HepG2 (cell line): Measurements from ENCODE around the gene NCOA3. TPM values are rescaled to one million over a fixed set of nuclear protein-coding genes. Genes with fewer than 3 reads are reported as not detected.

Experiments
- ATF3 ChIP-seq: sonication (generic); formaldehyde crosslinking; IDR thresholded peaks from 2 replicates; pipeline ENCODE4 v1.4.0; 2020; ENCODE audit warnings: missing genetic modification reagents
- FOSL1 ChIP-seq: sonication (generic); formaldehyde crosslinking; IDR thresholded peaks from 2 replicates; pipeline ENCODE4 v1.9.0; 2021; ENCODE audit warnings: missing genetic modification reagents, borderline replicate concordance
- IRF2 ChIP-seq: IDR thresholded peaks from 2 replicates; pipeline ENCODE4 v1.6.1; 2018; ENCODE audit warnings: missing genetic modification reagents, missing compliant biosample characterization
- JUND ChIP-seq: sonication (generic); formaldehyde crosslinking; IDR thresholded peaks from 2 replicates; pipeline ENCODE4 v1.8.0; 2022; ENCODE audit warnings: mild to moderate bottlenecking, missing genetic modification reagents
- MAFG ChIP-seq: sonication (generic); formaldehyde crosslinking; IDR thresholded peaks from 2 replicates; pipeline ENCODE4 v1.5.1; 2020; ENCODE audit warnings: mild to moderate bottlenecking, missing genetic modification reagents
- NFKBIZ ChIP-seq: IDR thresholded peaks from 2 replicates; pipeline ENCODE4 v1.6.1; 2018; ENCODE audit warnings: missing genetic modification reagents, missing compliant biosample characterization
- PATZ1 ChIP-seq: sonication (generic); formaldehyde crosslinking; IDR thresholded peaks from 2 replicates; pipeline ENCODE4 v1.4.0; 2020; ENCODE audit warnings: missing genetic modification reagents
- TOPORS ChIP-seq: sonication (generic); formaldehyde crosslinking; IDR thresholded peaks from 2 replicates; pipeline ENCODE4 v1.8.0; 2023; ENCODE audit warnings: mild to moderate bottlenecking, missing genetic modification reagents
- ZFP1 ChIP-seq: IDR thresholded peaks from 2 replicates; pipeline ENCODE4 v1.6.1; 2016
- ZKSCAN5 ChIP-seq: sonication (generic); formaldehyde crosslinking; IDR thresholded peaks from 2 replicates; pipeline ENCODE4 v1.5.1; 2020; ENCODE audit warnings: mild to moderate bottlenecking, missing genetic modification reagents
- ZNF256 ChIP-seq: sonication (generic); formaldehyde crosslinking; conservative IDR thresholded peaks from 2 replicates; pipeline ENCODE4 v1.4.0; 2020; ENCODE audit warnings: missing genetic modification reagents
- ZNF503 ChIP-seq: sonication (generic); formaldehyde crosslinking; IDR thresholded peaks from 2 replicates; pipeline ENCODE4 v1.4.0; 2020; ENCODE audit warnings: missing genetic modification reagents
- ZNF674 ChIP-seq: sonication (generic); formaldehyde crosslinking; IDR thresholded peaks from 2 replicates; pipeline ENCODE4 v1.5.0; 2020; ENCODE audit warnings: low read depth, mild to moderate bottlenecking, missing genetic modification reagents
- ZNF83 ChIP-seq: sonication (generic); formaldehyde crosslinking; IDR thresholded peaks from 2 replicates; pipeline ENCODE4 v1.4.0; 2020; ENCODE audit warnings: missing genetic modification reagents, mild to moderate bottlenecking, borderline replicate concordance
- polyA plus RNA-seq, 8 experiments: library from polyadenylated mRNA; depleted of rRNA in 3 of 8; stranded (reverse) in 7 of 8; unstranded in 1 of 8; fragments of >200 nt; fragmentation: Illumina TruSeq in 4 of 8; extraction: Trizol in 4 of 8; gene quantifications; 2 replicates each; pipeline versions ENCODE4 v1.2.1 to v1.2.3, GENCODE V29; 2011 to 2016; ENCODE audit warnings: low read depth in 4 of 8, missing spikeins in 1 of 8, mixed read lengths in 1 of 8; ENCODE audit not compliant: insufficient read depth in 1 of 8
- total RNA-seq, 5 experiments: library from RNA; depleted of rRNA; stranded (reverse); fragments of >200 nt; fragmentation: Illumina TruSeq; extraction: Trizol; gene quantifications; 2 replicates each; pipeline ENCODE4 v1.2.3, GENCODE V29; 2016; ENCODE audit warnings: low read depth in 1 of 5
- TF ChIP-seq, protein P1 (sequence below): sonication (generic); formaldehyde crosslinking; IDR thresholded peaks from 2 replicates; pipeline ENCODE4 v1.9.0; 2021; ENCODE audit warnings: missing genetic modification reagents, mild to moderate bottlenecking, borderline replicate concordance
- TF ChIP-seq, protein P2 (sequence below): sonication (generic); formaldehyde crosslinking; IDR thresholded peaks from 2 replicates; pipeline ENCODE4 v1.4.0; 2020; ENCODE audit warnings: mild to moderate bottlenecking, missing genetic modification reagents
- TF ChIP-seq, protein P3 (sequence below): sonication (generic); formaldehyde crosslinking; IDR thresholded peaks from 2 replicates; pipeline ENCODE4 v1.4.0; 2020; ENCODE audit warnings: mild to moderate bottlenecking, missing genetic modification reagents

The NCOA3 gene
- total and polyA plus RNA-seq, 2 of the 13 experiments (the other 11 are each of a cell fraction or from before 2014, with no cell fraction given), result 35.0 to 56.8 TPM

DNA sequence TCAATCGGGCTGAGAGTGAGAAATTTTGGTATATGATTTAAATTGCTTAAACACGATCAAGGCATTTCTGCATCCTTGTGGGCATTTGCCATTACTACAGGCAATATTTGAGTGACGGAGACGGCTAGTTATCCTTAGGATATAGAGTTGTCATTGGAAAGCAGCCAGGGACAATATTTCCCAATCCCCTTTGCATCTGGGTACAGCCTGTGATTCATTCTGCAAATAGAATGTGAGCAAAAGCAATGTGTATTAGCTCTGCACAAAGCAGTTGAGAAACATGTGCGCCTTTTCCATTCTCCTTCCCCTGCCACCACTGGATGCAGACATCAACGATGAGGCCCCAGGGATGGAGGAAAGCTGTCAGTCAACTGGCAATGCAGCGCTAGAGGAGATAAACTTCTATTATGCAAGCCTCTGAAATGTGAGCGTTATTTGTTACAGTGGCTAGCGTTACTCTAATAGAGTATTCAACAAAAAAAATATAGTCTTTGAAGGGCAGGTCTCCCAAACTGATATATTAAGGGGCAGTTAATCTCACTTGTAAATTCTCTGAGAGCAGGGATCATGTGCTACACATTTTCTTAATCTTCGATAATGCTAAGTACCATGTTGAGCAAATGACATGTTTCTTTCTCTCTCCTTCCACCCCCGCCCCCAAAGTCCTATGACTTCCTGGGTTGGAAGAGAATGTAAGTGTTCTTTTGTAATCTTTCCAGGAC lies 37.1 kb upstream of the NCOA3 start (continued):
- TF ChIP-seq, protein P1, sequence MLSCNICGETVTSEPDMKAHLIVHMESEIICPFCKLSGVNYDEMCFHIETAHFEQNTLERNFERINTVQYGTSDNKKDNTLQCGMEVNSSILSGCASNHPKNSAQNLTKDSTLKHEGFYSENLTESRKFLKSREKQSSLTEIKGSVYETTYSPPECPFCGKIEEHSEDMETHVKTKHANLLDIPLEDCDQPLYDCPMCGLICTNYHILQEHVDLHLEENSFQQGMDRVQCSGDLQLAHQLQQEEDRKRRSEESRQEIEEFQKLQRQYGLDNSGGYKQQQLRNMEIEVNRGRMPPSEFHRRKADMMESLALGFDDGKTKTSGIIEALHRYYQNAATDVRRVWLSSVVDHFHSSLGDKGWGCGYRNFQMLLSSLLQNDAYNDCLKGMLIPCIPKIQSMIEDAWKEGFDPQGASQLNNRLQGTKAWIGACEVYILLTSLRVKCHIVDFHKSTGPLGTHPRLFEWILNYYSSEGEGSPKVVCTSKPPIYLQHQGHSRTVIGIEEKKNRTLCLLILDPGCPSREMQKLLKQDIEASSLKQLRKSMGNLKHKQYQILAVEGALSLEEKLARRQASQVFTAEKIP (CRISPR knock-in tag), result no peak
- TF ChIP-seq JUND (CRISPR knock-in tag) (peak; percentile 100), ZFP1 (CRISPR knock-in tag) (peak; percentile 98), ZKSCAN5 (CRISPR knock-in tag) (0 out of 2 replicates have a peak, but pooled peaks have one; percentile 54), FOSL1 (CRISPR knock-in tag) (peak; percentile 100), IRF2 (CRISPR knock-in tag) (peak; percentile 99), ZNF83 (CRISPR knock-in tag) (no peak), ZNF503 (CRISPR knock-in tag) (peak; percentile 98), NFKBIZ (CRISPR knock-in tag) (peak; percentile 97), ZNF256 (CRISPR knock-in tag) (peak; percentile 91; the same call in 1 of the 2 replicates), ATF3 (CRISPR knock-in tag) (peak; percentile 98), TOPORS (CRISPR knock-in tag) (peak; percentile 65; the same call in 1 of the 2 replicates), MAFG (CRISPR knock-in tag) (no peak), ZNF674 (no peak), PATZ1 (peak; percentile 88)
- TF ChIP-seq, protein P2, sequence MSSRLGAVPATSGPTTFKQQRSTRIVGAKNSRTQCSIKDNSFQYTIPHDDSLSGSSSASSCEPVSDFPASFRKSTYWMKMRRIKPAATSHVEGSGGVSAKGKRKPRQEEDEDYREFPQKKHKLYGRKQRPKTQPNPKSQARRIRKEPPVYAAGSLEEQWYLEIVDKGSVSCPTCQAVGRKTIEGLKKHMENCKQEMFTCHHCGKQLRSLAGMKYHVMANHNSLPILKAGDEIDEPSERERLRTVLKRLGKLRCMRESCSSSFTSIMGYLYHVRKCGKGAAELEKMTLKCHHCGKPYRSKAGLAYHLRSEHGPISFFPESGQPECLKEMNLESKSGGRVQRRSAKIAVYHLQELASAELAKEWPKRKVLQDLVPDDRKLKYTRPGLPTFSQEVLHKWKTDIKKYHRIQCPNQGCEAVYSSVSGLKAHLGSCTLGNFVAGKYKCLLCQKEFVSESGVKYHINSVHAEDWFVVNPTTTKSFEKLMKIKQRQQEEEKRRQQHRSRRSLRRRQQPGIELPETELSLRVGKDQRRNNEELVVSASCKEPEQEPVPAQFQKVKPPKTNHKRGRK (CRISPR knock-in tag), result 0 out of 2 replicates have a peak, but pooled peaks have one; percentile 14
- TF ChIP-seq, protein P3, sequence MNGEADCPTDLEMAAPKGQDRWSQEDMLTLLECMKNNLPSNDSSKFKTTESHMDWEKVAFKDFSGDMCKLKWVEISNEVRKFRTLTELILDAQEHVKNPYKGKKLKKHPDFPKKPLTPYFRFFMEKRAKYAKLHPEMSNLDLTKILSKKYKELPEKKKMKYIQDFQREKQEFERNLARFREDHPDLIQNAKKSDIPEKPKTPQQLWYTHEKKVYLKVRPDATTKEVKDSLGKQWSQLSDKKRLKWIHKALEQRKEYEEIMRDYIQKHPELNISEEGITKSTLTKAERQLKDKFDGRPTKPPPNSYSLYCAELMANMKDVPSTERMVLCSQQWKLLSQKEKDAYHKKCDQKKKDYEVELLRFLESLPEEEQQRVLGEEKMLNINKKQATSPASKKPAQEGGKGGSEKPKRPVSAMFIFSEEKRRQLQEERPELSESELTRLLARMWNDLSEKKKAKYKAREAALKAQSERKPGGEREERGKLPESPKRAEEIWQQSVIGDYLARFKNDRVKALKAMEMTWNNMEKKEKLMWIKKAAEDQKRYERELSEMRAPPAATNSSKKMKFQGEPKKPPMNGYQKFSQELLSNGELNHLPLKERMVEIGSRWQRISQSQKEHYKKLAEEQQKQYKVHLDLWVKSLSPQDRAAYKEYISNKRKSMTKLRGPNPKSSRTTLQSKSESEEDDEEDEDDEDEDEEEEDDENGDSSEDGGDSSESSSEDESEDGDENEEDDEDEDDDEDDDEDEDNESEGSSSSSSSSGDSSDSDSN (CRISPR knock-in tag), result peak; percentile 64
